ENCODE measurements around the gene GVQW3. TPM values are rescaled to one million over a fixed set of nuclear protein-coding genes. Genes with fewer than 3 reads are reported as not detected.

GVQW3 gene
- total and polyA plus RNA-seq, 4 donors, result 0.53 to 7.0 (median 1.6) TPM

Small RNA genes within 50 kb of the gene (small RNA-seq; reads per million reads assigned to genes)
- gene RF00019 (ENCODE audit: low replicate concordance), result not detected

Other genes with a start within 250 kb of the GVQW3 start
- 10 to 100 TPM in 1 of 2 donors, 1 to 10 TPM in 1; 4.4 to 31.3 TPM for gene WNT11, start 174.8 kb upstream of the GVQW3 start, total RNA-seq
- 1 to 10 TPM; 1.5 to 2.7 TPM for gene WNT11, start 174.8 kb upstream of the GVQW3 start, polyA plus RNA-seq
- gene THAP12, start 191 bp upstream of the GVQW3 start, total RNA-seq, result 10 to 100 TPM; 34.6 to 43.4 TPM
- 10 to 100 TPM; 18.5 to 22.3 TPM for gene THAP12, start 191 bp upstream of the GVQW3 start, polyA plus RNA-seq
- 10 to 100 TPM; 21.1 to 59.3 TPM for gene EMSY, start 63.7 kb downstream of the GVQW3 start, total RNA-seq
- gene EMSY, start 63.7 kb downstream of the GVQW3 start, polyA plus RNA-seq, result 1 to 10 TPM; 5.0 to 9.9 TPM

Measured in lung (tissue), 5 donors.